ENCODE measurements around the gene CHRNA4. TPM values are rescaled to one million over a fixed set of nuclear protein-coding genes. Genes with fewer than 3 reads are reported as not detected.

The CHRNA4 gene
- total and polyA plus RNA-seq, 2 donors from 2014 or later: 0.44 to 0.67 TPM

GRCh38 chr20:63295846-63296245 lies 65.3 kb downstream of the CHRNA4 start:
- Histone ChIP-seq H3K9me3 (ENCODE audit: control insufficient read depth in 2 of 3, insufficient read depth in 1 of 3, low read length in 3 of 3) (no peaks in the 10 kb centered on the region), H3K27me3 (ENCODE audit: control insufficient read depth, insufficient read depth, low read length) (peaks cover 3% of the 10 kb centered on the region), H3K36me3 (ENCODE audit: control insufficient read depth in 2 of 3, insufficient read depth in 3 of 3, low read length in 3 of 3) (no peaks in the 10 kb centered on the region), H3K4me1 (ENCODE audit: control insufficient read depth in 2 of 3, insufficient read depth in 2 of 3, low read depth in 1 of 3, low read length in 3 of 3) (peaks cover 0 to 3% (median 0%) of the 10 kb centered on the region in 3 donors), H3K27ac (ENCODE audit: low read depth in 2 of 2, low read length in 2 of 2) (no peak overlapping the region), H3K4me3 (ENCODE audit: low read length in 3 of 3) (no peak overlapping the region), H3K9ac (ENCODE audit: low read length in 3 of 3) (no peak overlapping the region)
- DNase-seq: no peak
- intact Hi-C loops (cut with DNase I): no loop called here
- no peak for TF ChIP-seq CTCF (IDR thresholded peaks at IDR 0.05; ENCODE audit: borderline replicate concordance, extremely low read depth, insufficient read depth)
- FAIRE-seq: no peak

GRCh38 chr20:63295422-63295821 lies 65.7 kb downstream of the CHRNA4 start:
- intact Hi-C loops (cut with DNase I): no loop called here
- peaks cover 3% of the 10 kb centered on the region for H3K27me3 ChIP-seq (ENCODE audit: control insufficient read depth, insufficient read depth, low read length)

GRCh38 chr20:63295018-63295417 lies 66.1 kb downstream of the CHRNA4 start:
- peak in 1 of 5 donors; percentile 51 for DNase-seq
- peaks cover 3% of the 10 kb centered on the region for H3K27me3 ChIP-seq (ENCODE audit: control insufficient read depth, insufficient read depth, low read length)
- FAIRE-seq: no peak
- H3K36me3 ChIP-seq (ENCODE audit: control insufficient read depth in 2 of 3, insufficient read depth in 3 of 3, low read length in 3 of 3): no peaks in the 10 kb centered on the region
- H3K4me3 ChIP-seq (ENCODE audit: low read length in 3 of 3): no peak overlapping the region
- intact Hi-C loops (cut with DNase I): no loop called here
- no peak overlapping the region for H3K27ac ChIP-seq (ENCODE audit: low read depth in 2 of 2, low read length in 2 of 2)
- no peak overlapping the region for H3K9ac ChIP-seq (ENCODE audit: low read length in 3 of 3)
- peaks cover 0 to 3% (median 0%) of the 10 kb centered on the region in 3 donors for H3K4me1 ChIP-seq (ENCODE audit: control insufficient read depth in 2 of 3, insufficient read depth in 2 of 3, low read depth in 1 of 3, low read length in 3 of 3)
- H3K9me3 ChIP-seq (ENCODE audit: control insufficient read depth in 2 of 3, insufficient read depth in 1 of 3, low read length in 3 of 3): no peaks in the 10 kb centered on the region
- TF ChIP-seq CTCF (IDR thresholded peaks at IDR 0.05; ENCODE audit: borderline replicate concordance, extremely low read depth, insufficient read depth): no peak

More at GRCh38 chr20:63295422-63295821, 65.7 kb downstream of the CHRNA4 start:
- Histone ChIP-seq H3K9ac (ENCODE audit: low read length in 3 of 3) (no peak overlapping the region), H3K27ac (ENCODE audit: low read depth in 2 of 2, low read length in 2 of 2) (no peak overlapping the region), H3K4me1 (ENCODE audit: control insufficient read depth in 2 of 3, insufficient read depth in 2 of 3, low read depth in 1 of 3, low read length in 3 of 3) (peaks cover 0 to 3% (median 0%) of the 10 kb centered on the region in 3 donors), H3K36me3 (ENCODE audit: control insufficient read depth in 2 of 3, insufficient read depth in 3 of 3, low read length in 3 of 3) (no peaks in the 10 kb centered on the region), H3K9me3 (ENCODE audit: control insufficient read depth in 2 of 3, insufficient read depth in 1 of 3, low read length in 3 of 3) (no peaks in the 10 kb centered on the region), H3K4me3 (ENCODE audit: low read length in 3 of 3) (no peak overlapping the region)
- no peak for DNase-seq
- TF ChIP-seq CTCF (IDR thresholded peaks at IDR 0.05; ENCODE audit: borderline replicate concordance, extremely low read depth, insufficient read depth): no peak
- FAIRE-seq: no peak

- Histone ChIP-seq H3K36me3 (ENCODE audit: control insufficient read depth in 2 of 3, insufficient read depth in 3 of 3, low read length in 3 of 3) (no peaks in the 10 kb centered on the region), H3K27me3 (ENCODE audit: control insufficient read depth, insufficient read depth, low read length) (peaks cover 3% of the 10 kb centered on the region), H3K4me3 (ENCODE audit: low read length in 3 of 3) (no peak overlapping the region), H3K27ac (ENCODE audit: low read depth in 2 of 2, low read length in 2 of 2) (no peak overlapping the region), H3K9ac (ENCODE audit: low read length in 3 of 3) (no peak overlapping the region), H3K4me1 (ENCODE audit: control insufficient read depth in 2 of 3, insufficient read depth in 2 of 3, low read depth in 1 of 3, low read length in 3 of 3) (peaks cover 0 to 3% (median 0%) of the 10 kb centered on the region in 3 donors), H3K9me3 (ENCODE audit: control insufficient read depth in 2 of 3, insufficient read depth in 1 of 3, low read length in 3 of 3) (no peaks in the 10 kb centered on the region)
- TF ChIP-seq CTCF (IDR thresholded peaks at IDR 0.05; ENCODE audit: borderline replicate concordance, extremely low read depth, insufficient read depth): no peak
- FAIRE-seq (no peak), DNase-seq (no peak)
- intact Hi-C loops (cut with DNase I): no loop called here
Measured at GRCh38 chr20:63294536-63294900, 66.6 kb downstream of the CHRNA4 start.

All from kidney (tissue), 14 donors.